GM23248 (cell line): Measurements from ENCODE around the gene B3GALT5.

Source experiments
- EZH2 ChIP-seq: fragments of 200-600 bp; sonication (generic); IDR thresholded peaks from 2 replicates; pipeline ENCODE4 v1.6.1; 2018; ENCODE audit warnings: antibody characterized with exemption, mild to moderate bottlenecking; ENCODE audit not compliant: insufficient read depth, poor library complexity, severe bottlenecking
- EZH2phosphoT487 ChIP-seq: fragments of 200-600 bp; sonication (generic); IDR thresholded peaks from 2 replicates; pipeline ENCODE4 v1.6.1; 2018; ENCODE audit warnings: antibody characterized with exemption, moderate library complexity, mild to moderate bottlenecking, low read depth; ENCODE audit not compliant: insufficient read depth

DNA sequence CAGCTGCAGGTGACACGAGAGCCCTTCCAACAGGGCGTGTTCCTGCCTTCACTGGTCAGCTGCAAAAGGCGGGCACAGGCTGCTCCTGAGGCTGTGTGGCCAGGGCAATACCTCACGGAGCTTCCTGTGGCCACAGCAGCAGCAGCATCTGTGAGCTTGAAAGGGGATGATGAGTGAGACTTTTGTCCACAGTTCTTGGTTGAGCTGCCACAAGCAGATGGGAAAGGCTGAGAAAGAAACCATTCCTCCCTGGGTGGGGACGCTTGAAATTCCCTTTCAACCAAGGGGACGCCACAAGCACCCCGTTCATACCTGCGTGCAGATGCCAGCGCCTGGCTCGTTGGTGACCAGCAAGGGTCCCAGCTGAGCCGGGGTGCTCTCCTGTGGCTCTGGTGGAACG is 37.6 kb downstream of the B3GALT5 start:
- TF ChIP-seq EZH2 = no peak
- TF ChIP-seq EZH2phosphoT487 = no peak
